Calu3 (cell line): ENCODE measurements around the gene TCP10L. TPM values are rescaled to one million over a fixed set of nuclear protein-coding genes. Genes with fewer than 3 reads are reported as not detected.

Source experiments
- BruUV-seq: library from RNA; stranded (reverse); fragments of 400-500 nt; replicated peaks from 2 replicates; lab custom pipeline; 2021; lab: Mats Ljungman, UMichigan
- CTCF ChIA-PET: fragments of 300-600 bp; sonication (Branson Sonifier 250); formaldehyde crosslinking; loops from one replicate; lab custom pipeline; 2022; ENCODE audit warnings: antibody characterized with exemption; lab: Charles Lee
- DNase-seq: peaks from one replicate; pipeline ENCODE4 v3.0.0; 2022
- H3K27ac Mint-ChIP-seq: one replicate; pipeline ENCODE4 v1.8.0; 2022; ENCODE audit warnings: mixed read lengths; ENCODE audit not compliant: unreplicated experiment
- H3K27me3 Mint-ChIP-seq: one replicate; pipeline ENCODE4 v1.8.0; 2022; ENCODE audit warnings: mixed read lengths; ENCODE audit not compliant: unreplicated experiment
- H3K36me3 Mint-ChIP-seq: one replicate; pipeline ENCODE4 v1.8.0; 2022; ENCODE audit warnings: mild to moderate bottlenecking, moderate library complexity, mixed read lengths; ENCODE audit not compliant: insufficient read depth, unreplicated experiment
- H3K4me1 Mint-ChIP-seq: one replicate; pipeline ENCODE4 v1.8.0; 2022; ENCODE audit warnings: mild to moderate bottlenecking, low read depth, mixed read lengths; ENCODE audit not compliant: unreplicated experiment
- H3K4me3 Mint-ChIP-seq: one replicate; pipeline ENCODE4 v1.8.0; 2022; ENCODE audit warnings: mild to moderate bottlenecking, low read depth, moderate library complexity, mixed read lengths; ENCODE audit not compliant: unreplicated experiment
- H3K9me3 Mint-ChIP-seq: one replicate; pipeline ENCODE4 v1.8.0; 2022; ENCODE audit warnings: low read depth, mixed read lengths; ENCODE audit not compliant: unreplicated experiment
- intact Hi-C: fragments of 100-400 bp; cut with micrococcal nuclease; formaldehyde crosslinking; loops from one replicate; pipeline ENCODE4 v1.10.0; 2022; ENCODE audit not compliant: unreplicated experiment
- total RNA-seq: library from RNA; stranded (reverse); gene quantifications from 2 replicates; pipeline ENCODE4 v1.2.3, GENCODE V29; 2022
- TF ChIP-seq, protein P1 (sequence below): fragments of 200-600 bp; IDR thresholded peaks from one replicate; pipeline ENCODE4 v1.8.0; 2022; ENCODE audit warnings: antibody characterized with exemption; ENCODE audit not compliant: unreplicated experiment

TCP10L gene
- total RNA-seq, 1 experiment from 2014 or later, result not detected

DNA sequence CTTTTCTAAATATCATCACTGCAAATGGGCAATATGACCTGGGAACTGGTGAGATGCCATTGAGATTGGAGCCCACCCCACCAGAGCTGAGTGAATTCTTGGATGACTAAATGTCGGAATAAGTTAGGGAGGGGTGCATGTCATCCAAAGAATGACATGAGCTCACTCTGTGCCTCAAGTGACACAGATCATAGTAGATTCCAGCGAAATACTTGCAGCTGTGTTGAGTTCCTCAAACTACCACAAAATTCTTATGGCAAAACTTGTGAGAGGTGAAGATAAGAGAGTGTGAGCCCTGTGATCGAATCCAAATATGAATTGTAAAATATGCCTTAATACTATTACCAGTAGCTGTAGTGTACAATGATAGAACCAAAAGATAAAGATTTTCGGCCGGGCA is 2.3 kb upstream of the TCP10L start:
- no peak overlapping the region for H3K4me3 Mint-ChIP-seq
- CTCF ChIA-PET, result interaction anchor here (1.1 kb wide), 1 partner anchor 68 kb away, joined by 3 read pairs; no protein-coding TSS in a partner anchor
- no peaks in the 10 kb centered on the region for H3K4me1 Mint-ChIP-seq
- intact Hi-C loops, result no loop called here
- no peaks in the 10 kb centered on the region for H3K36me3 Mint-ChIP-seq
- TF ChIP-seq, protein P1, sequence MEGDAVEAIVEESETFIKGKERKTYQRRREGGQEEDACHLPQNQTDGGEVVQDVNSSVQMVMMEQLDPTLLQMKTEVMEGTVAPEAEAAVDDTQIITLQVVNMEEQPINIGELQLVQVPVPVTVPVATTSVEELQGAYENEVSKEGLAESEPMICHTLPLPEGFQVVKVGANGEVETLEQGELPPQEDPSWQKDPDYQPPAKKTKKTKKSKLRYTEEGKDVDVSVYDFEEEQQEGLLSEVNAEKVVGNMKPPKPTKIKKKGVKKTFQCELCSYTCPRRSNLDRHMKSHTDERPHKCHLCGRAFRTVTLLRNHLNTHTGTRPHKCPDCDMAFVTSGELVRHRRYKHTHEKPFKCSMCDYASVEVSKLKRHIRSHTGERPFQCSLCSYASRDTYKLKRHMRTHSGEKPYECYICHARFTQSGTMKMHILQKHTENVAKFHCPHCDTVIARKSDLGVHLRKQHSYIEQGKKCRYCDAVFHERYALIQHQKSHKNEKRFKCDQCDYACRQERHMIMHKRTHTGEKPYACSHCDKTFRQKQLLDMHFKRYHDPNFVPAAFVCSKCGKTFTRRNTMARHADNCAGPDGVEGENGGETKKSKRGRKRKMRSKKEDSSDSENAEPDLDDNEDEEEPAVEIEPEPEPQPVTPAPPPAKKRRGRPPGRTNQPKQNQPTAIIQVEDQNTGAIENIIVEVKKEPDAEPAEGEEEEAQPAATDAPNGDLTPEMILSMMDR, result no peak
- H3K27me3 Mint-ChIP-seq, result no peaks in the 10 kb centered on the region
- H3K27ac Mint-ChIP-seq, result no peak overlapping the region
- no TSS peak for BruUV-seq
- no peak for DNase-seq
- H3K9me3 Mint-ChIP-seq, result no peaks in the 10 kb centered on the region

DNA sequence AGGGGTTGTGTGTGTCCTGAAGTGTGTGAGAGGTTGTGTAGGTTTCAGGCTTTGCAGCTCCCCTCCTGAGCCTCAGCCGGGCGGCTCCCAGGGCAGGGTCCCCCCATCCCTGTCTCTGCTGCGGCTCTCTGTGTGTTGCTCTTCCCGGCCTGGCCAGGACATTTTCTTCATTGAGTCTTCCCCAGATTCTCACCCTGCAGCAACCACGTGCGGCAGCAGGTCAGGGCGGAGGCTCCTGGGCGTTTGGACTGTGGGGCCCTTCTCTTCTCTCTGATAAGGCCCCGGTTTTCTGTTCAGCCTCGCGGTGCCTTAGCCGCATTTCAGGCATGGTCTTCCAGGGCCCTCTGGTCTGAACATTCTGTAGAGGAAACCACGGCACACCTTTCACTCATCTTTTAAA is 1.8 kb upstream of the TCP10L start:
- TF ChIP-seq, protein P1, result no peak
- Mint-ChIP-seq H3K36me3 (no peaks in the 10 kb centered on the region), H3K9me3 (no peaks in the 10 kb centered on the region), H3K4me3 (no peak overlapping the region), H3K27ac (no peak overlapping the region), H3K27me3 (no peaks in the 10 kb centered on the region), H3K4me1 (no peaks in the 10 kb centered on the region)
- BruUV-seq, result no TSS peak
- no peak for DNase-seq
- CTCF ChIA-PET, result interaction anchor here (1.1 kb wide), 1 partner anchor 68 kb away, joined by 3 read pairs; no protein-coding TSS in a partner anchor
- intact Hi-C loops, result no loop called here

DNA sequence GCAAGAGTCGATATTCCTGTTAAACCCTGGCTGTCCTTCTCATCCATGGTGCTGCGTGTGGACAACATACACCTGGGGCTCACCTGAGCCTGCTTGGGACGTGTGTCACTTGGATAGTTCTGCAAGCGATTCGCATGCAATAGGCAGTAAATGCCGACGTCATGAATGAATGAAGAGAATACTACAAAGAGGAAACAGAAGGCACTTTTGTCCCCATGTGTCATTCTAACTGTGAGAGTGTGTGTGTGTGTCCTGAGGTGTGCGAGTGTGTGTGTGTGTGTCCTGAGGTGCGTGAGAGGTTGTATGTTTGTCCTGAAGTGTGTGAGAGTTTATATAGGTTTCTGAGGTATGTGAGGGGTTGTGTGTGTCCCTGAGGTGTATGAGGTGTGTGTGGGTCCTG is 647 bp upstream of the TCP10L start:
- Mint-ChIP-seq H3K4me3 (no peak overlapping the region), H3K27ac (no peak overlapping the region), H3K27me3 (no peaks in the 10 kb centered on the region), H3K4me1 (no peaks in the 10 kb centered on the region), H3K36me3 (no peaks in the 10 kb centered on the region), H3K9me3 (no peaks in the 10 kb centered on the region)
- CTCF ChIA-PET, result no interaction called here
- TF ChIP-seq, protein P1, result no peak
- intact Hi-C loops, result no loop called here
- BruUV-seq, result no TSS peak
- DNase-seq, result no peak

DNA sequence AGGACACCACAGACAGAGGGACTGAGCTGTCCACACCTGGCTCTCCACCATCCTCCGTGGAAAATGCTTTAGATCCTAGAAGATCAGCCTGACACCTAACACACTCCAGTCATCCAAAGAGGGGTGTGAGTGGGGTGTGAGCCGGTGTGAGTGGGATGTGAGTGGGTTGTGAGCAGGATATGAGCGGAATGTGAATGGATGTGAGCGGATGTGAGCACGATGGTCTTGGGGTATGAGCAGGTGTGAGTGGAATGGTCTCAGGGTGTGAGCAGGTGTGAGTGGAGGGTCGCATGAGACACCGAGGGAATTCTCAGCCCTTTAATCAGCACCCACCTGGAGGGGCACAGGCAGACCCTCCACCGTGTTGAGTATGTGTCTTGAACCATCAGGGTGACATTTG is 851 bp downstream of the TCP10L start:
- no peak overlapping the region for H3K4me3 Mint-ChIP-seq
- H3K9me3 Mint-ChIP-seq, result no peaks in the 10 kb centered on the region
- CTCF ChIA-PET, result interaction anchor here (0.6 kb wide), 1 partner anchor 48 kb away, joined by 3 read pairs; no protein-coding TSS in a partner anchor
- intact Hi-C loops, result no loop called here
- no peak for DNase-seq
- TF ChIP-seq, protein P1, result no peak
- H3K4me1 Mint-ChIP-seq, result no peaks in the 10 kb centered on the region
- H3K36me3 Mint-ChIP-seq, result no peaks in the 10 kb centered on the region
- no peaks in the 10 kb centered on the region for H3K27me3 Mint-ChIP-seq
- H3K27ac Mint-ChIP-seq, result no peak overlapping the region
- no TSS peak for BruUV-seq
